ENCODE data around the gene POLDIP2.

The POLDIP2 gene

DNA sequence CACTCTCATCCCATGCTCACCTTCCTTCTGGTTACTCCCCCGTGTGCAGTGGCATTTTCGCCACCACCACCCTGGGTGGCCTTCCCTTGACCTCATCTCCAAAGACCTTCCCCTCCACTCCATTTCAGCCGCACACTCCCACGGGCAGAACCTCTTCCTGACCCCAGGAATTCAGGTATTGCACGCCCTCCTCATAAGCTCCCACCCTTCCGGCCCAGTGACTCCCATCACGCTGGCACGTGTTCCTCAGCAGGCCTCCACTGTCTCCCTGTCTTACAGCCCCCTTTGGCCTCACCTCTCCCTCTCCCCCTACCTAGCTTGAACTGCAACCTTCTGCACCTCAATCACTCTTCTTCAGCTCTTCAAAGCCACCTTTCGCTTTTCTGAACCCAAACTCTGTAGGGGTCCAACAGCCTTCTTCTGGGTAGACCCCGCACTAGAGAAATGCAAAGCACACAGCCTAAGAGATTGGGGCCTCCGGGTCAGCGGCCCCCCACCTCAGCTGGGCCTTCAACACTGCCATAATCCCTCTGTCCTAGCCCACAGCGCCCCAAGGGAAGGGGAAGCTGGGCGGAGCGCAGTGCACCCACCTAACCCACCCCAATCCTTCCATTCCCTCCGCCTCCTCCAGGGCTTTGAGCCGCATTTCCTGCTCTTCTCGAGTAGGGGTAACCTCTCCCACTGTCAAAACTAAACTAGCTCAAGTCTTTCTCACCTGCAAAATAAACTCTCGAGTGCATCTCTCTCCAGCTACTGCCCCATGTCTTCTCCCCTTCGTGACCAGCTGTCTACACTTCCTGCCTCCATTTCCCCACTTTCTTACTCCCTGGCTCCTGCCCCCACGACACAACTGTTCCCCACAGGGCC, 40.0 kb downstream of the POLDIP2 start:
- DNase-seq (ENCODE audit: low spot score), result no peak

DNA sequence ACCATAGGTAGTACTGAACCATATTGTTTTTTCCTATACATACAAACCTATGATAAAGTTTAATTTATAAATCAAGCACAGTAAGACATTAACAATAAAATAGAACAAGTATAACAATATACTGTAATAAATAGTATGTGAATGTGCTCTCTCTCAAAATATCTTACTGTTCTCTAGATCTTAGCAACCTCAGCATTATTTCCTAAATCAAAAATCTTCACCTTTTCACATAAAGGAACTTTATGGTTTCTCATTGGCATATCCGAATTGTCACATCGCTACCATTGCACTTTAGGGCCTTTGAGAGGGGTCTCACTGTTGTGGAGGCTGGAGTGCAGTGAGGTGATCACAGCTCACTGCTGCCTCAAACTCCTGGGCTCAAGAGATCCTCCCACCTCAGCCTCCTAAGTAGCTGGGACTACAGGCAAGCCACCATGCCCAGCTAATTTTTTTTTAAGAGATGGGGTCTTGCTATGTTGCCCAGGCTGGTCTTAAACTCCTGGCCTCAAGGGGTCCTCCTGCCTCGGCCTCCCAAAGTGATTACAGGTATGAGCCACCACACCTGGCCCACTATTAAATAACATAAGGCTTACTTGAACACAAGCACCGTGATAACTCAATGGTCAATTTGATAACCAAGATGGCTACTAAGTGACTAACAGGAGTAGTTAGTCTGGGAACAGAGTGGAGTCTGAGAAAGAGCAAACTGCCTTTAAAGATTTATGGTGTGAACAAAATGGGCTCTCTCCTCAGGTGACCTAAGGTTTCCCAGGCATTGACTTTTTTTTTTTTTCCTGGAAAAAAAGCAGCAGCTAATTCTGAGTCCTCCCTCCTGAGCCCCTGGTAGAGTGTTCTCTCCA, 41.3 kb downstream of the POLDIP2 start:
- no peak for DNase-seq (ENCODE audit: low spot score)

DNA sequence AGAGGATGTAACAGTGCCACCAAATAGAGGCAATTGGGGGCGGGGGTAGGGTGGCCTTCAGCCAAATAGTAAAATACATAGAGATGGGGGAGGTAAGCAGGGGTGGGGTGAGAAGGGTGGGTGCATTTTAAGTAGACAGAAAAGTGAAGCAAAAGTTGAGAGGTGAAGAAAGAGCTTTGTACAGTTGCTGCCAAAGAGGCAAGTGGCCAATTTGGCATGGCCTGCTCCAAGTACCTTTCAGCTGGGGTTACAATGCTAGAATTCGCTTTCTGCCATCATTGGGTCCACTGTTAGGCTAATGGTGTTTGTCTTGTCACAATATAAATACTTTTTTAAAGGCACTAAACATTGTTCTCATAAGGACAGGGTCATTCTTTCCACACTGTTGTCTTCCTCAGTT, 43.5 kb downstream of the POLDIP2 start:
- no peak for DNase-seq (ENCODE audit: low spot score)

DNA sequence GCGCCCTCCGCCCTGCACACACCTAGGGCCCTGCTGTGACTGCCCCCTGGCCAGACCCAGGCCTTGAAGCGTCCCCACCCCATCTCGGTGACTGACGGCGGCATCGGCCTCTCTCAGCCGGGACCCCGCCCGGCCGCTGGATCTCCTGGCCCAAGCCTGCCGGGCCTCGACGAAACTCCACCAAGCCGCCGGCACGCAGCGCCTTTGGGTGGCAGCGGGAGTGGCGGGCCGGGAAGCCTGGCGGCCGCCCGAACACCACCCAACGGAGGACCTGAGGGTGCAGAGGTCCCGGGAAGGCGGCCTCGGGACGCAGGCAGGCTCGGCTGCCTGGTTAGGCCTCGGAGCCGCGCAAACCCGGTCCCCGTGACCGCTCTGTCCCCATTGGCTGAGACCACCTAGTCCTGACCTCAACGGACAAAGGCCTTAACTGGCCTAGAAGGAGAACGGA, 50.3 kb downstream of the POLDIP2 start:
- DNase-seq (ENCODE audit: low spot score), result no peak

DNA sequence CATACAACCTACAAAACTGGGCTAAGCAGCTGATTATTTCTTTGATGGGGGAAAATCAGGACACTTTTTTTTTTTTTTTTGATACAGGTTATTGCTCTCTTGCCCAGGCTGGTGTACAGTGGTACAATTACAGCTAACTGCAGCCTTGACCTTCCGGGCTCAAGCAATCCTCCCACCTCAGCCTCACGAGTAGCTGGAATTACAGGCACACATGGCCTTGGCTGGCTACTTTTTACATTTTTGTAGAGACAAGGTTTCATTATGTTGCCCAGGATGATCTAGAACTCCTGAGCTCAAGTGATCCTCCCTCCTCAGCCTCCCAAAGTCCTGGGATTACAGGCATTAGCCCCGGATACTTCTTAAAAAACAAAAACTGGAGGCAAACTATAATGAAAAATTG, 58.9 kb downstream of the POLDIP2 start:
- no peak for DNase-seq (ENCODE audit: low spot score)
